AG10803 (cell line): ENCODE measurements around the gene NBDY.
"Not testable (repeated sequence)": the region's sequence is repeated elsewhere in the genome, so short reads cannot be mapped to it uniquely, and the experiment has no call there.

Experiments used
- DNase-seq: peaks from one replicate; pipeline ENCODE4 v3.0.0; 2010; ENCODE audit warnings: low read depth
- H3K4me3 ChIP-seq: 2 replicates; pipeline ENCODE4 v1.5.1; 2011; ENCODE audit warnings: mild to moderate bottlenecking, low read length, control low read depth
- CTCF ChIP-seq: conservative IDR thresholded peaks from 2 replicates; pipeline ENCODE4 v1.5.1; 2011; ENCODE audit warnings: mild to moderate bottlenecking, low read length, control low read depth, inconsistent platforms

Gene NBDY

GRCh38 chrX:56780681-56781649 lies 51.9 kb downstream of the NBDY start:
- not testable (repeated sequence) for DNase-seq, H3K4me3 ChIP-seq

- no peak for TF ChIP-seq CTCF
- DNase-seq, result no peak
- no peak overlapping the region for H3K4me3 ChIP-seq
These were observed 53.3 kb downstream of the NBDY start for GRCh38 chrX:56782352-56782751.

GRCh38 chrX:56782791-56783449 lies 53.9 kb downstream of the NBDY start:
- no peak overlapping the region for H3K4me3 ChIP-seq
- no peak for TF ChIP-seq CTCF
- DNase-seq, result no peak

GRCh38 chrX:56783450-56783831 lies 54.4 kb downstream of the NBDY start:
- no peak for TF ChIP-seq CTCF
- no peak overlapping the region for H3K4me3 ChIP-seq
- DNase-seq, result no peak

- TF ChIP-seq CTCF, result no peak
- DNase-seq, result no peak
These were observed 55.1 kb downstream of the NBDY start for GRCh38 chrX:56783996-56784620.

GRCh38 chrX:56784666-56785065 lies 55.6 kb downstream of the NBDY start:
- DNase-seq, result no peak
- TF ChIP-seq CTCF, result no peak
- no peak overlapping the region for H3K4me3 ChIP-seq

More at GRCh38 chrX:56783996-56784620, 55.1 kb downstream of the NBDY start:
- H3K4me3 ChIP-seq, result no peak overlapping the region

- no peak for DNase-seq
These were observed 56.4 kb downstream of the NBDY start for GRCh38 chrX:56785442-56785841.

More at GRCh38 chrX:56785442-56785841, 56.4 kb downstream of the NBDY start:
- no peak for TF ChIP-seq CTCF
- H3K4me3 ChIP-seq, result no peak overlapping the region
